HG03460 (cell line): ENCODE measurements around the gene MOCS3.

Experiments used
- ATAC-seq: cut with Tn5 transposase; IDR thresholded peaks from one replicate; pipeline ENCODE4 v1.9.1; 2021; ENCODE audit not compliant: unreplicated experiment

Gene MOCS3

GRCh38 chr20:51010932-51011331 lies 52.3 kb downstream of the MOCS3 start:
- ATAC-seq: no peak

- ATAC-seq: no peak
Measured at GRCh38 chr20:51011479-51011878, 52.9 kb downstream of the MOCS3 start.

GRCh38 chr20:51012357-51012756 lies 53.7 kb downstream of the MOCS3 start:
- no peak for ATAC-seq
